GM12872 (cell line): ENCODE data around the gene MPPE1.

Experiments
- CTCF ChIP-seq: IDR thresholded peaks from 3 replicates; pipeline ENCODE4 v1.5.1; 2011; ENCODE audit warnings: low read depth, mild to moderate bottlenecking, low read length, moderate library complexity; ENCODE audit not compliant: insufficient read depth

MPPE1 gene

GRCh38 chr18:11950824-11951223 lies 42.7 kb upstream of the MPPE1 start:
- TF ChIP-seq CTCF, result no peak

- TF ChIP-seq CTCF, result no peak
Measured at GRCh38 chr18:11948852-11949523, 40.9 kb upstream of the MPPE1 start.

- no peak for TF ChIP-seq CTCF
Measured at GRCh38 chr18:11947214-11948191, 39.4 kb upstream of the MPPE1 start.

- no peak for TF ChIP-seq CTCF
Measured at GRCh38 chr18:11946756-11947155, 38.6 kb upstream of the MPPE1 start.

- no peak for TF ChIP-seq CTCF
Measured at GRCh38 chr18:11944786-11945185, 36.7 kb upstream of the MPPE1 start.

- no peak for TF ChIP-seq CTCF
Measured at GRCh38 chr18:11944252-11944651, 36.1 kb upstream of the MPPE1 start.

GRCh38 chr18:11943551-11943950 lies 35.4 kb upstream of the MPPE1 start:
- no peak for TF ChIP-seq CTCF
